GM21528 (cell line): ENCODE measurements around the gene MUC4.
"Not testable (repeated sequence)": the region's sequence is repeated elsewhere in the genome, so short reads cannot be mapped to it uniquely, and the experiment has no call there.

Source experiments
- ATAC-seq: cut with Tn5 transposase; IDR thresholded peaks from one replicate; pipeline ENCODE4 v1.9.1; 2021; ENCODE audit warnings: mild to moderate bottlenecking, moderate library complexity; ENCODE audit not compliant: unreplicated experiment, low FRiP score

MUC4 gene

DNA sequence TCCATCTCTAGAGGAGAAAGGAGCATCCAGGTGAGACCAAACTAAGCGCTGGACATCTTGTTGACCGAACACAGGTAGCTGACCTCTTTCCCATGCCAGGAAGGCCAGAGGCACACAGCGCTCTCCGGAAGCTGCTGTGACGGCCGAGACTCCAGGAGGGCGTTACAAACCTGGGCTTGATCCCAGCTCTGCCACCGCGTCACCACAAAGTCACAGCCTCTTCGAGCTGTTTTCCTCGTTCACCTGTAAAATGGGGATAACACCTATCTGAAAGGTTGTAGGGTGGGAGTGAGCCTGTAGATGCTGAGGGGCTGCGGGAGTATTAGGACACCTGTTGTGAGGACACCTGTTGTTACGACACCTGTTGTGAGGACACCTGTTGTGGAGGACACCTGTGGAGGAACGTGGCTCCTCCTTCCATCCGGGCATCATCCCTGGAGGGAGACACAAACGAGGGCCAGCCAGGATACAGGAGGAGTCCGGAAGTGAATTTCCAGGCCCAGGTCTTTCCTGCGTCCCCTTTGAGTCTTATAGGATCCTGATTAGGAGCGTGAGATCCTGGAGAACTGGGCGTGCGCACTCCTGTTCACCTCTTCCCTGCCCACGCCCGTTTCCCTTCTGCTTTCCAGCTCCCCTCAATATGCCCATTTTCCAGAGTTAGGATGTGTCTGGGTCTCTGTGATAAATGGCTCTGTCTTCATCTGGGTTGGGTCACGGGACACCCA, 2.3 kb upstream of the MUC4 start:
- no peak for ATAC-seq

DNA sequence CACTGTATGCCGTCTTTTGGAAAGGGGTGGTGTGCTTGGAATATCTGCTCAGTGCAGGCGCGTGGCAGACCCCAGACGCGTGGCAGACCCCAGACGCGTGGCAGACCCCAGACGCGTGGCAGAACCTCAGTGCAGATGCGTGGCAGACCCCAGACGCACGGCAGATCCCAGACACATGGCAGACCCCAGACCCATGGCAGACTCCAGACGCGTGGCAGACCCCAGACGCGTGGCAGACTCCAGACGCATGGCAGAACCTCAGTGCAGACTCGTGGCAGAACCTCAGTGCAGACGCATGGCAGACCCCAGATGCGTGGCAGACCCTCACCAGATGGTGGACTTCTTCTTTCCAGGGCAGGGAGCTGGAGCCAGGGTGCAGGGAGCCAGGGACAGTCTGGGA, 637 bp upstream of the MUC4 start:
- no peak for ATAC-seq

DNA sequence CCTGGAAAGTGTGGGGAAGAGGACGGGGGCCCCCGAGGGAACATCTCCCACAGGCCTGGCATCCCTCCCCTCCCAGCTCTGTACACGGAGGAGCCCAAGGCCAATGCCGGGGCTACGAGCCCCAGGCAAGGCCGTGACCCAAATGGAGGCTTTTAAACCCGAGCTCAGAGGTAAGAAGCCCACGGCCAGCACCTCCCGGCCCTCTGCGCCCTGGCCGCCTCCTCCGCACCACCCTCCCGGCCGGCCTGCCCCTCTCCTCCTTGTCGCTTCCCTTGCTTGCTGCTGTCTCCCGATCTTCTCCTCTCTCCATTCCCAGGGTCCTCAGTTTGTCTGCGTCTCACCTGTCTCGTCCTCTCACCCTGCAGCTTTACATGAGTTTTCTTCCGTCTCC, 1.3 kb downstream of the MUC4 start:
- no peak for ATAC-seq

DNA sequence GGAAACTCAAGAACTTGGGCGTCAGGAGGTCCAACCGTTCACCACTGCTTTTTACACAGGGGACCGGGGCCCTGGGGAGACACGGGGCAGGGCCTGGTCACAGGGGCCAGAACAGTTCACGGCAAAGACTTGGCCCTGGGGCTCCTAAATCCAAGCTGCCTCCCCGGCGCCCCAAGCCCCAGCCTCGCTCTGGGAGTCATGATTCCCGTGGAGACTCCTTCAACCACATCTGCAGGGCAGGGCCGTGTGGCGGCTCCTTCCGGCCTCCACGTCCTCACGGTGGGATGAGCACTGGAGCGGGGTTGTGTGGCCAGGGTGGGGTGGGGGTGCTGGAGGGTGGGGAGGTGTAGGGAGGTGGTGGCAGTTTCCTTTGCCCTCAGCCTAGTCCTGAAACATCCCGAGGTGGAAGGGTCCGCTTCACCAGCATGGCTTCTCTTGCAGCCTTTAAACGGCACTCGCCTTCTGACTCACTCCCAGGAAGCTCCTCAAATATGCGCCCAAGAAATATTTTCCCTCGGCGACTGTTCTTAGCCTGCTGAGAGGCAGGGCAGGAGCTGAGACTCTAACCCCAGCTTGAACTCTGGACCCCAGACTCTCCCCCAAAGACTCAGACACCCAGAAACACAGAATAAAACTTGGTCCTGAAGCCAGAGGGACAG, 1.8 kb downstream of the MUC4 start:
- no peak for ATAC-seq

DNA sequence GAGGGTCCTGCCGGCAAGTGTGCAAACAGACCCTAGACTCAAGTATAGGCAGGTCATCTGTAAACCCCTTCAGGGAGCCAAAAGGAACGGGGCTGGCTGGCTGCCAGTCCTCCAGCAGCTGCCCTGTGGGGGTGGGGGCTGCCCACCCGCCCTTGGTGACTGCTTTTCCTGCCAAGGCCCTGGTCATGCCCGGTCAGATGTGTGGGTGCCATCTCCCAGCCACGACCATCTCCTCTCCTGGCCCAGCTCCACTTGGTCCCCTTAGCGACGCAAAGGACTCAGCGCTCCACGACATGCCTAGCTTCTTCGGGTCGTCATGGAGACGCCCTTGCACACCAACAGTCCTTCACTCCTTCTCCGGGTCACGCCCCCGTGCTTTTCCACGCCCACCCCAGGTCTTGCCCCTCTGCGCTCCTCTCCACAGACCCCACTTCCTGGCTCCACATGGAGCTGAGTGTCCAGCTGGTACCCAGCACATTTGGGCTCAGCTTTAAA, 2.4 kb downstream of the MUC4 start:
- ATAC-seq, result no peak

DNA sequence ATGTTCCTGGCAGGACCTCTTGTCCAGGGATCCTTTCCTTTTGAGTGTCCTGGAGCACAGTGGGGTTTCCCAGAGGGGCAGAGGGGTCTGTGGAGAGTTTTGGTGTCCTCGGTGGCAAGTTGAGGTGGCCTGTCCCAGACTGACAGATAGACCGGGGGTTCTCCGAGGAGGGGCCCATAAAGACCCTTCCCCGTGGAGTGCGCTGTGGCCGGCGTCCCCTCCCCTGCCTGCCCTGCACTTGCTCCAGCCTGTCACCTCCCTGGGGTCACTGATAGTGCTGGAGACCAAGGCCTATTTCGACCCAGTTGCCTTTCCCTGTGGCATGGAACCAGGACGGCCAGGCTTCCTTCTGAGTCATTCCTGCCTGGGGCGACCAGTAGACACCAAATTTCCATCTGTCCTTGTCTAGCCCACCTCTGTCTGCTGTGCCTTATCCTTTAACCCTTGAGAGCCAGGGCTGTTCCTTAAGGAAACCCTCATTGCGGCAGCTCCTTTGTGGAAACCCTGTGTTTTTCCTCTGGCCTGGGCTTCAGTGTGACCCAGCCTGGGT, 2.9 kb downstream of the MUC4 start:
- ATAC-seq, result no peak

DNA sequence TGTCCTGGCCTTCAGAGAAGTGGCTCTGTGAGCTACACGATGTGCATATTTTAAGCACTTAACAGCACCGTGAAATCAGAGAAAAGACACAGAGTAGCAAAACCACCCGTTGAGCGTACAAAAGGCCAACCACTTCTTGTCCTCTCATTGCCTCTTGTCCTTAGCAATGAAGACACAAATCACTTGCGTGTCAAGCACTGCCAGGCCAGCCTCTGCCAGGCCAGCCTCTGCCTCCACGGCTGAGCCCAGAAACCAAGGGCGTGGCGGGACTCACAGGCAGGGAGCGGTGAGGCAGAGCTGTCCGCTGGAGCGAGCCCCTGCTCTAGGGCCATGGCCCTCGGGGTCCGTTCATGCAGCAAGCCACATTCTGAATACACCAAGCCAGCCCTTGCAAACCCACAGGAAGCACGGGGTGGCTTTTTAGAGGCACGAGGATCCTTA, 4.0 kb downstream of the MUC4 start:
- no peak for ATAC-seq

DNA sequence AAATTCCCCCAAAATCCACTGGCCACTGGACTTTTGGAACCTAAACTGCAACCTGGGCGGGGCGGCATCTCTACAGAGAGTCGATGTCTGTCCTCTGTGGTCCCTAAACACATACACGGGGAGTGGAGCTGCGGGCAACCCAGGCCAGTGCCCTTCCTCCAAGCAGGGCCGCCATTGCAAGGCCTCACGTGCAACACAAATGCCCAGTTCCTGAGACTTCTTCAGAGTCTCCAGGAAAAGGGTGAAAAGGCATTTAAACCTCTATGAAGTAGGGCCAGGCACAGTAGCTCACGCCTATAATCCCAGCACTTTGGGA, 4.9 kb downstream of the MUC4 start:
- no peak for ATAC-seq

DNA sequence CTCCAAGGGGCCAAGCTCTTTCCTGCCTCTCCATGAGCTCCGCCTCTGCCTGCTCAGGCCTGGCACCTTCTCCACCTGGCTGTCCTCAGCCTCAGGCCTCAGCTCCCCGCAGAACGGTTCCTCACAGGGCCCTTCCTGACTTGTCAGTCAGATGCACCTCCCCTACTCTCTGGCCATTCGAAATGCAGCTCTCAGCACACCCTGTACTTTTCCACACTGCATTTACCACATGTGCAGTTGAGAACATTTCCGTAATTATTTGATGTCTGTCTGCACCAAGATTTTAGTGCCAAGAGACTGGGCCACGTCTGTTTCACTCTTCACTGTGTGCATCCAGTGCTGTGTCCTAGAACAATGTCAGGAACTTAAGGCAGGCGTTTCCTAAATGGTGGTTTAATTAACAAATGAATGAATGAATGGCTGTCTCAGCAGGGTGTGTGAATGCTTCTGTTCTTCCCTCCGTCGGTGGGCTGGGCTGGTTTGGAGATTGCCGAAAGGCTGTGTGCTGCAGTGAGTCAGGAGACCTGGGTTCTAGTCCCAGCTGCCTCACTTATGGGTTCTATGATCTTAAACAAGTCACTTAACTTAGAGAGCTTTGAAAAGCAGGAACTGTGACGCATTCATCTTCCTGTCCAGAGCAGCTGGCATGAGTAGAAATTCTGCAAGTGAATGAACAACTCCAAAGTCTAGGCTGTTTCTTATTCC, 5.4 kb downstream of the MUC4 start:
- no peak for ATAC-seq

DNA sequence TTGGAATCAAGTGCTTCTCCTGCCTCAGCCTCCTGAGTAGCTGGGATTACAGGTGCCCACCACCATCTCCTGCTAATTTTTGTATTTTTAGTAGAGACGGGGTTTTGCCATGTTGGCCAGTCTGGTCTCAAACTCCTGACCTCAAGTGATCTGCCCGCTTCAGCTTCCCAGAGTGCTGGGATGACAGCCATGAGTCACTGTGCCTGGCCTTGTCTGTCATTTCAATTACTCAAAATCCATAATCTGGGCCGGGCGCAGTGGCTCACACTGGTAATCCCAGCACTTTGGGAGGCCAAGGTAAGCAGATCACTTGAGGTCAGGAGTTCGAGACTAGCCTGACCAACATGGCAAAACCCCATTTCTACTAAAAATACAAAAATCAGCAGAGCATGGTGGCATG, 6.1 kb downstream of the MUC4 start:
- not testable (repeated sequence) for ATAC-seq

DNA sequence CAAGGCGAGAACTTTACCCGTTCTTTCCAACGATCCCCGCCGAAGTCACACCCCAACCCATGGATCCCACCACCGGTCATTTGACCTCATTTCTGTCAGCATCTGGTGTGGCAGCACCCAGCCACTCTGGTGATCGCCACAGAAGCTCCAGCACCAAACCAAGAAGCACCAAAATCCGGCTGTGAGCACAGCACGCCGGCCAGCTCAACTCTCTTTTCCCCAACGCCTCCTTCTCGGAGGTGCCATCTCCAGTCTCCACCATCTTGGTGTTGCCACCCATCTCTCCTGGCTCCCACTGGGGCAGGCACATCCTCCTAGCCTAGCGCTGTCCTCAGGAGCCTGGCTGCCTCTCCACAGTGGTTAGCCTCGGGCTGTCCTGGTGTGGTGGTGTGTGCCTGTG, 6.5 kb downstream of the MUC4 start:
- ATAC-seq, result no peak

DNA sequence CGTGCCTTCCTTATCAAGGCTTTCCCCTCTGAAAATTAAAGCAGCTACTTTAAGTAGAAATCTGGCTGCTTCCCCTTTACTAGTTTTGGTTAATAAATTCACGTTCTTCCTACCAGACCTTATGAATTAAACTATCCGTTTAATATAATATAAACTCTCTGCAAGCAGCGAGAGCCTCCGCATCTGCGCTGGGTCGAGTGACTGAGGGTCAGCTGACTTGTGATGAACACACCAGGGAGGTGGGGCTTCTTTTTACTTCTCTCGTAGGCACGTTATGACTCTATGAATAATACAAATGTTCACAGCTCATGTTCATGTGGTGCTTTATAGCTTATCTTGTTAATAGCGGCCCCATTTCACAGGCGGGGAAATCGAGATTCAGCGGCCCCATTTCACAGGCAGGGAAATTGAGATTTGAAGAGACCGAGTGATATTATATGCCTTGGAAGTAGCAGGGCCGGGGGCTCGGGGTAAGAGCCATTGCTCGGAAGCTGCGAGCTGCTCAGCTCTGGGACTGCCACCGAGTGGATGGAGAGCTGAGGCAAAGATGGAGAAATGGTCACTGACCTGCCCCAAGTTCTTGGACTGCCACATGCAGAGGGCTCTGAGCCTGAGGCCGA, 8.3 kb downstream of the MUC4 start:
- no peak for ATAC-seq

DNA sequence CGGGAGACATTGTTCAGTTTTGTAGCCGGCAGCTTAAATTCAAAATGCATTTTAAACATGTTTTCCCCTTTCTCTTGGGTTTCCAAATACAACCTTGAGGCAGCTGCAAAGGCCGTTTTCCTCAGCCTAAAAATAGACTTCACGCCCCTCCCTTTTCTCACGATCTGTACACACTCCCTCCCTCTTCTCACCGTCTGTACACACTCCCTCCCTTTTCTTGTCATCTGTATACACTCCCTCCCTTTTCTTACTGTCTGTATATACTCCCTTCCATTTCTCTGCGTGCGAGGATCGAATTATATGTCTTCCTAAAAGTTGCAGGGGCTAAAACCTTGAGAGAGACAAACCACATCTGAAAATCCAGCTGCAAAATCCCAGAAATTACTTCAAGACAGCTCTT, 8.9 kb downstream of the MUC4 start:
- no peak for ATAC-seq

DNA sequence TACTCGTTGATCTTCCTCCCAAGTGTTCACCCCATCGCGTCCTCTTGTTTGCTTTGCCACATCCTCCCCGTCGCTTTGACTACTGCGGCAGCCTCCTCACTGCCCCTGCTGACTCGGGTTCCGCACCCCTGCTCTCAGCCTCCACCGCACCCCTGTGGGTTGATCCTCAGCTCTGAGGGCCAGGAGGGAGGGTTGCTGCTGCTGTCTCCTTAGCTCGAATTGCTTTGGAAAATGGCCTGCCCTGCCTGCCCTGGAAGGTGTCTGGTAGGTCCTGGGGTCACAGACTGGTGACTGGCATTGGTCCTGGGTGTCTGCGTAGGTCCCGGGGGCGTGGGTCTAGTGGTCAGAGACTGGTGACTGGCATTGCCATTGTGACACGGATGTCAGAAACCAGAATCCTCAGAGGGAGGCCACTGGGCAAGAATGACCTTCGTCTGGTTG, 9.4 kb downstream of the MUC4 start:
- no peak for ATAC-seq

DNA sequence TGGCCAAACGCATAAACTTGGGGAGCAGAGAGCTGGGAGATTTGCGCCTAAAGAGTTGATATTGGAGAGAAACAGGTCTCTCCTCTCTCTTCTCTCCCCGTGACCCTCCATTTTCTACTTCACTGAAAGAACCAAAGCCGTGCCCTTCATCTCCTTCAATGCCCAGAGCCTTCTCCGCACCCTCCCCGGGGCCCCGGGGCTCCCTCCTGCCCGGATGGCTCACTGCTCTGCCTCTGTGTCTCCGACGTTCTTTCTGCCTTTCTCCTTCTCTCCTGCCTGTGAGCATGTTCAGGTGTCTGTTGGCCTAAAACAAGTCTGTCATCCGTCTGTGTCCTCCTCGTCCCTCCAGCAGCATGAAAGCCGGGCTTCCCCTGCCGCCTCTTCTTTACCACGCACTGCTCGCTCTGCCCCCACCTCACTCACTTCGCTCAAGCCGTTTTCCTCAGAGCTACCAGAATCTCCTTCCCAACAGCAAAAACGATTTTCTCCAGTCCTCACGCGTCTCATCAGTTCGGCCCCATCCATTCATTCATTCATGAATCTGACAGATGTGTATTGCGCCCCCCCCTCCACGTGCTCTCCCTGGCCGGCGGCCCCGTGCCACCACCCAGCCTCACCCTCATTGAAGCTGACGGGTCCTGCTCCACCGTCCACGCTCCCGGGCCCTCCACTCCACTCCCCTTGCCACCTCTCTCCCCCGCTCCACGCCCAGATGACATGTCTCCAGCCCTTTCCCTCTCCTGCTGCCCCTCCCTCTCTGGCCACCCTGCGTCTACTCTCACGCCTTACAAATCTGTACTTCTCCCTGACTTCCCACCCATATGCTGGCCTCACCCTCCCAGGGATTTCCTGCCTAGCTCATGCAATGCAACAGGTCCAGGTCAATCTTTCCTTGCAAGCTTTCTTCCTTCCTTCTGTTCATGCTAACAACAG, 10.2 kb downstream of the MUC4 start:
- no peak for ATAC-seq

DNA sequence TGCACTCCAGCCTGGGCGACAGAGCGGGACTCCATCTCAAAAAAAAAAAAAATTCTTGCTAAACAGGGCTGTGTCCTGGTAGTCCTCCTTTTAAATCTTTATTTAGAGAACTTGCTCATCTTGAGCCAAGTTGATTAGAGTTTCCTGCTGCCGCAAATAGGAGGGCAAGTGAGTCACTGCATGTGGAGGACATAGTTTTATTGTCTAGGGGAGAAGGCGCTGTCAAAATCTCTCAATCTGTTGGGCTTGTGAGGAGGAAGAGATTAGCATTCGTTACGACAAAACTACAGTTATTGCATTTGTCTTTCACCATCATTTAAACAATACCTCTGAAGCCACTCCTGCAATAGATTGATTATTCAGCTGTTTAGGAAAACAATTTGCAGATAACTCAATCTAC, 11.5 kb downstream of the MUC4 start:
- no peak for ATAC-seq

DNA sequence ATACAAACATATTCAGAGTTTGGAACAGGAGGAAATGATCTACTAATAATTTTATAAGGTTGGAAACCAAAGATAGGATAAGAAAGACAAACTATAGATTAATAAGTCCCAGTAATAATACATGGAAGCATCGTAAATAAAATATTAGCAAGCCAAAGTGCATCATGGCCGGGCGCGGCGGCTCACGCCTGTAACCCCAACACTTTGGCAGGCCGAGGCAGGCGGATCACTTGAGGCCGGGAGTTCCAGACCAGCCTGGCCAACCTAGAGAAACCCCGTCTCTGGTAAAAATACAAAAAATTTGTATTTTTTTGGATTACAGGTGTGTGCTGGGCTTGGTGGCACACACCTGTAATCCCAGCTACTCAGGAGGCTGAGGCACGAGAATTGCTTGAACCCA, 14.9 kb downstream of the MUC4 start:
- no peak for ATAC-seq

DNA sequence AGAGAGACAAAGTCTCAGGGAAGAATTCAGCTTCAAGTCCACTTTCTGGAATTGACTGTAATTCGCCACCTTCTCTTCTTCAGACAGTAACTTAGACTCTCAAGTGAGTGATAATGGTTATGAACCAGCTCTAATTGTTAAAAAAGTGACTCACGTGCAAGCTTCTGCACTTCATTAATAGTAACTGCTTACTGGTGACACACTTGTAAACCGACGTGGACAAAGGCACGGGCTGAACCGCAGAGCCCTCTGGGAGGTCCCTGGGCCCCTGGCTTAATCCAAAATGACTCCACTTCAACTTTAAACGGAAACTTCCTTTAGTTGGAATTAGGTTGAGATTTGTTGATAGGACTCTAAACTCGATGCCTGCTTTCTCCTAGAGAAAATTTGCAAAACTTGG, 17.0 kb downstream of the MUC4 start:
- no peak for ATAC-seq

DNA sequence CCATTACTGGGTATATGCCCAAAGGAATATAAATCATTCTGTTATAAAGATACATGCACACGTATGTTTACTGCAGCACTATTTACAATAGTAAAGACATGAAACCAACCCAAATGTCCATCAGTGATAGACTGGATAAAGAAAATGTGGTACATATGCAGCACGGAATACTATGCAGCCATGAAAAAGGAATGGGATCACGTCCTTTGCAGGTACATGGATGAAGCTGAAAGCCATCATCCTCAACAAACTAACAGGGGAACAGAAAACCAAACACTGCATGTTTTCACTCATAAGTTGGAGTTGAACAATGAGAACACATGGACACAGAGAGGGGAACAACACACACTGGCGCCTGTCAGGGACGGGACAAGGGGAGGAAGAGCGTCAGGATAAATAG, 19.1 kb downstream of the MUC4 start:
- ATAC-seq, result not testable (repeated sequence)

DNA sequence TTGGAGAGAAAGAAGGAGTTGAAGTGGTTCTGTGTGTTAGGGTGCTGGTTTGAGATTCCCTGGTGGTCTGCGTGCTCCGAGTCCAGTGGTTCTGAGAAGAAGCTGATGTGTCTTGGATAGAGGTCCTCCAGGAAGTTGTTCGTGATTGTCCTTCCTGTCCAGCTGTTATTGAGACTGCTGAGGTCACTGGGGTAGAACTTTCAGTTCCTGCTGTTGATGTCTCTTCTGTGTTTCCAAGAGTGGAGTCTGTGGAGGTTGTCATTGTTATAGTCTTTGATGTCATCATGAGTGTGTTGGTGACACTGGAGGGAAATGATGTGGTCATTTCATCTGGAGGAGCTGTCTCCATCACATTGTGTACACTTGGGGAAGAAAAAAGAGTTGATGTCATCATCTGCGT, 20.8 kb downstream of the MUC4 start:
- no peak for ATAC-seq
